Tibial nerve (tissue), 4 donors: ENCODE measurements around the gene HIP1. TPM values are rescaled to one million over a fixed set of nuclear protein-coding genes. Genes with fewer than 3 reads are reported as not detected.
"Not testable (repeated sequence)": the region's sequence is repeated elsewhere in the genome, so short reads cannot be mapped to it uniquely, and the experiment has no call there.

ENCODE experiments used
- DNase-seq, 2 donors: peaks; one replicate each; pipeline ENCODE4 v3.0.0-alpha.2; 2019; ENCODE audit warnings: low spot score in 2 of 2
- H3K27ac ChIP-seq, 4 donors: fragments of 200-600 bp; sonication (generic) in 3 of 4; one replicate each; pipeline ENCODE4 v1.5.1; 2017 to 2019; ENCODE audit warnings: mild to moderate bottlenecking in 1 of 4
- H3K27me3 ChIP-seq, 2 donors: fragments of 200-600 bp; sonication (generic) in 1 of 2; one replicate each; pipeline versions ENCODE4 v1.5.1 to v1.6.0; 2017 to 2019
- H3K36me3 ChIP-seq, 3 donors: fragments of 200-600 bp; sonication (generic); one replicate each; pipeline ENCODE4 v1.5.1; 2018 to 2019
- H3K4me1 ChIP-seq, 4 donors: fragments of 200-600 bp; sonication (generic) in 3 of 4; one replicate each; pipeline ENCODE4 v1.5.1; 2017 to 2019
- H3K4me3 ChIP-seq, 4 donors: fragments of 200-600 bp; sonication (generic) in 3 of 4; one replicate each; pipeline ENCODE4 v1.5.1; 2017 to 2019; ENCODE audit warnings: mild to moderate bottlenecking in 1 of 4, moderate library complexity in 1 of 4
- H3K9me3 ChIP-seq, 4 donors: fragments of 200-600 bp; sonication (generic) in 3 of 4; one replicate each; pipeline ENCODE4 v1.5.1; 2017 to 2019
- CTCF ChIP-seq, 5 experiments: fragments of 200-600 bp in 3 of 5; fragments of 450-650 bp in 2 of 5; sonication (generic) in 3 of 5; IDR thresholded peaks; one replicate each; pipeline ENCODE4 v1.5.1; 2016 to 2019; ENCODE audit warnings: antibody characterized with exemption in 5 of 5, mild to moderate bottlenecking in 3 of 5, moderate library complexity in 2 of 5
- EP300 ChIP-seq, 2 donors: sonication (generic); formaldehyde crosslinking; IDR thresholded peaks; one replicate each; pipeline ENCODE4 v1.6.1; 2017; ENCODE audit warnings: antibody characterized with exemption in 2 of 2, mild to moderate bottlenecking in 1 of 2
- POLR2A ChIP-seq, 2 donors: fragments of 450-650 bp; IDR thresholded peaks; one replicate each; pipeline ENCODE4 v1.6.1; 2017; ENCODE audit warnings: antibody characterized with exemption in 2 of 2, mild to moderate bottlenecking in 2 of 2, moderate library complexity in 2 of 2
- WGBS, 2 donors: methylation state at CpG; one replicate each; pipeline ENCODE4 v1.1.5; 2018; 5-methylcytosine and 5-hydroxymethylcytosine counted together
- total RNA-seq, 4 donors: library from RNA; depleted of rRNA; stranded (reverse); fragments of >200 nt; gene quantifications; one replicate each; pipeline ENCODE4 v1.1.0, GENCODE V29; 2016

The HIP1 gene
- total RNA-seq, 4 donors from 2014 or later = 43.2 to 59.7 (median 49.8) TPM

DNA sequence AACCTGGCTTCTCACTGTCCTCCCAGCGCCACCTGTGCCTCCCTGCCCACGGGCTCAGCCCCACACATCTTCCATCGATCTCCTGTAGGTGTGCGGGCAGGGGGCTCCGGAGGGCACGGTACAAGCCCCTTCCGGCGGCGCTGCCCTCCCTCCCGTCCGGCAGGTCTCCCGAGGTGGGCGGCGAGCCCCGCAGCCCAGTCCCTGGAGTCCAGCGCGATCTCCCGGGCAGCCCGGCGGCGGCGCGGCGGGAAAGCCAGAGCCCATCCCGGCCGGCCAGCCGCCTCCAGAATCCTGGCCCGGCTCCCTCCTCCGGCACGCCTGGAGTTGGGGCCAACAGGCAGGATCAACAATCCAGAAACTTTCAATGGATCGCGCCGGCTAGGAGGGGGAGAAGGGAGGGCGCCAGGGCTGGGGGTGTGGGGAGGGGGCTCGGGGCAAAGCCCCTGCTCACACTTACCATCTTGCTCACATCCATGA, 100.1 kb downstream of the HIP1 start:
- DNase-seq = peak in 1 of 2 donors; percentile 35
- no peaks in the 10 kb centered on the region for H3K27me3 ChIP-seq
- H3K36me3 ChIP-seq = peaks cover 0 to 6% (median 0%) of the 10 kb centered on the region in 3 donors
- peak overlapping the region; percentile 57 to 83 (median 75) for H3K27ac ChIP-seq
- TF ChIP-seq EP300 (IDR thresholded peaks at IDR 0.05) (no peak), POLR2A (IDR thresholded peaks at IDR 0.05) (no peak), CTCF (IDR thresholded peaks at IDR 0.05) (no peak)
- peaks cover 0 to 8% (median 0%) of the 10 kb centered on the region in 4 donors for H3K9me3 ChIP-seq
- H3K4me3 ChIP-seq = peak overlapping the region; percentile 58 to 82 (median 64)
- 0 to 2% methylated on average over 15 to 33 of the region's 35 CpGs for WGBS, 2 donors
- peaks cover 0 to 29% (median 11%) of the 10 kb centered on the region in 4 donors for H3K4me1 ChIP-seq

DNA sequence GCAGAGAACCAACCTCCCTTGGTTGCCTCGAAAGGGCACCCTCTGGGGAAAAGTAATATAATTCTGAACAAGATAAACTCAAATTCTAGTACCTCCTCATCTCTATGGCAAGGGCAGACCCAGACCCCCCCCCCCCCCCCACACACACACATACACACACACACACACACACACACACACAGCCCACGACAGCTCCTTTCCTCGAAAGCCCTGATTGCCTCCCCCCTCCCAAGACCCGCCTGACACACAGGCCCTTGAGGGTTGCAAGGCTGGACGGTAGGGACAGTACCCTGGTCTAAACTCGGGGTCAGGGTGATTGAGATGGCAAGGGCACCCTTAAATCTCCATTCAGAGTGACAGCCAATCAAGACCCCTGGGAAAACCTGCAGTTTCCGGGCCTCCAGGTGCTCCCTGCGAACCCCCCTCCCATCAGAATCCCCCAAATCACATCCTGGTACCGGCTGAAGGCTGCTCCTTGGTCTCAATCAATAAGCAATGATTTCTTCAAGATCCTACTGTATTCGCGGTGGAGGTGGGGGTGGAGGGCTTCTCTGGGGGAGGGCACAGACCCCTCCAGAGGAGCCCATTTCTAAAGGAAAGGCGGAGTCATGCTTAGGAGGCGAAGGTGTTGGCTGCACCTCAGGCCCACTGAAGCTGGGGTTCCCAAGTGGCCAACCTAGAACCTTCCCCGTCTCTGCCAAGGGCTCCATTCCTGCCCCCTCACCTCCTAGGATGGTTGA, 100.7 kb downstream of the HIP1 start:
- no peaks in the 10 kb centered on the region for H3K27me3 ChIP-seq
- H3K4me3 ChIP-seq = peak overlapping the region; percentile 58 to 82 (median 64)
- WGBS, 2 donors = 42 to 55% methylated on average over 11 to 14 of the region's 14 CpGs
- H3K9me3 ChIP-seq = peaks cover 0 to 2% (median 0%) of the 10 kb centered on the region in 4 donors
- TF ChIP-seq POLR2A (IDR thresholded peaks at IDR 0.05) = no peak
- peaks cover 0 to 29% (median 11%) of the 10 kb centered on the region in 4 donors for H3K4me1 ChIP-seq
- peak overlapping the region; percentile 57 to 83 (median 75) for H3K27ac ChIP-seq
- H3K36me3 ChIP-seq = no peaks in the 10 kb centered on the region
- no peak for DNase-seq

GRCh38 chr7:75635036-75635435, 103.7 kb downstream of the HIP1 start:
- TF ChIP-seq EP300 (IDR thresholded peaks at IDR 0.05) (no peak), CTCF (IDR thresholded peaks at IDR 0.05) (no peak), POLR2A (IDR thresholded peaks at IDR 0.05) (no peak)
- Histone ChIP-seq H3K27me3 (no peaks in the 10 kb centered on the region), H3K4me3 (no peak overlapping the region), H3K27ac (no peak overlapping the region), H3K9me3 (no peaks in the 10 kb centered on the region), H3K36me3 (no peaks in the 10 kb centered on the region), H3K4me1 (peaks cover 0 to 25% (median 11%) of the 10 kb centered on the region in 4 donors)
- DNase-seq = no peak
- WGBS, 2 donors = 82 to 87% methylated on average over 5 of the region's 5 CpGs

GRCh38 chr7:75632587-75632986, 106.2 kb downstream of the HIP1 start:
- 98% methylated on average over 6 of the region's 6 CpGs for WGBS, 2 donors
- H3K4me1 ChIP-seq, H3K4me3 ChIP-seq, H3K27me3 ChIP-seq, DNase-seq, H3K27ac ChIP-seq: not testable (repeated sequence)
- Histone ChIP-seq H3K9me3 (peaks cover 0 to 10% (median 0%) of the 10 kb centered on the region in 4 donors), H3K36me3 (peaks cover 0 to 10% (median 0%) of the 10 kb centered on the region in 3 donors)

GRCh38 chr7:75631711-75632110, 107.0 kb downstream of the HIP1 start:
- TF ChIP-seq POLR2A (IDR thresholded peaks at IDR 0.05) (no peak), EP300 (IDR thresholded peaks at IDR 0.05) (no peak), CTCF (IDR thresholded peaks at IDR 0.05) (no peak)
- Histone ChIP-seq H3K36me3 (peaks cover 0 to 15% (median 0%) of the 10 kb centered on the region in 3 donors), H3K9me3 (peaks cover 0 to 12% (median 0%) of the 10 kb centered on the region in 4 donors), H3K4me3 (no peak overlapping the region), H3K27me3 (no peaks in the 10 kb centered on the region), H3K27ac (no peak overlapping the region), H3K4me1 (peaks cover 0 to 4% (median 0%) of the 10 kb centered on the region in 4 donors)
- DNase-seq = no peak
- WGBS, 2 donors = 76 to 78% methylated on average over 9 of the region's 9 CpGs

GRCh38 chr7:75630549-75630948, 108.2 kb downstream of the HIP1 start:
- H3K9me3 ChIP-seq = peaks cover 0 to 12% (median 0%) of the 10 kb centered on the region in 4 donors
- H3K4me3 ChIP-seq = no peak overlapping the region
- H3K36me3 ChIP-seq = peaks cover 0 to 20% (median 0%) of the 10 kb centered on the region in 3 donors
- DNase-seq = no peak
- H3K27me3 ChIP-seq = no peaks in the 10 kb centered on the region
- no peak overlapping the region for H3K27ac ChIP-seq
- no peaks in the 10 kb centered on the region for H3K4me1 ChIP-seq
- TF ChIP-seq EP300 (IDR thresholded peaks at IDR 0.05) (no peak), CTCF (IDR thresholded peaks at IDR 0.05) (no peak), POLR2A (IDR thresholded peaks at IDR 0.05) (no peak)
- WGBS, 2 donors = 85 to 86% methylated on average over 3 of the region's 3 CpGs
